Measurements from ENCODE around the gene TM2D1.

DNA sequence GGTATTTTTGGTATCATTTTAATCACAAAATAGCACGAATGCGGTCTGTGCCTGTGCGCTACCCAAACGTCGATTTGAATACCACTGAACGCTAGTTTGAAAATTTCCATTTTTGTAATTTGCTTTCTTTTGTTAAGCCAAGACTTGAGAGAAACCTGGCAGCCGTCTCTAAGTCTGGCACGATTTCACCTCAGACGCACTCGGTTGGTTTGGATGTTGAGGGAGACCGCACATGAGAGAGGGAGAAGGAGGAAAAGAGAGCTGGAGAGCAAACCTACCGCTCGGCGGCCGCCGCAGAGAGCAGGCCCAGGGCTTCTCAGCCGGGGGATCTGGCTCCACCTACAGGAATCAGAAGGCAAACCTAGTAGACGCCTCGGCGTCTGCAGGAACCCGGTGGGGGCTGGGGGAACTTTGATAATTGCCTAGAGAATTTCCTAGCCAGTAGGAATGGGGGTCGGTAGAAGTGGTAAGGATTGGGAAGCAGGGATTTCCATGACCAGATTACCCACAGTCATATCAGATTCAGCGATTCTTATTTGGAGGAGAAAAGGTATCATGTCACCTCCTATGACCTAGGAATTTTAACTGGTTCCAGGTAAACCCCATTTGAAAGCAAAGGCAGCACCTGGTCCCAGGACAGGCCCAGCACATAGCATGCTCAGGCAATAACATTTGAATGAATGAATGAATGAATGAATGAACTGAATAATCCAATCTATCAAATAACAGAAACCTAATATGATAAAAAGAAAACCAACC is 83.2 kb downstream of the TM2D1 start:
- TF ChIP-seq, protein P1, sequence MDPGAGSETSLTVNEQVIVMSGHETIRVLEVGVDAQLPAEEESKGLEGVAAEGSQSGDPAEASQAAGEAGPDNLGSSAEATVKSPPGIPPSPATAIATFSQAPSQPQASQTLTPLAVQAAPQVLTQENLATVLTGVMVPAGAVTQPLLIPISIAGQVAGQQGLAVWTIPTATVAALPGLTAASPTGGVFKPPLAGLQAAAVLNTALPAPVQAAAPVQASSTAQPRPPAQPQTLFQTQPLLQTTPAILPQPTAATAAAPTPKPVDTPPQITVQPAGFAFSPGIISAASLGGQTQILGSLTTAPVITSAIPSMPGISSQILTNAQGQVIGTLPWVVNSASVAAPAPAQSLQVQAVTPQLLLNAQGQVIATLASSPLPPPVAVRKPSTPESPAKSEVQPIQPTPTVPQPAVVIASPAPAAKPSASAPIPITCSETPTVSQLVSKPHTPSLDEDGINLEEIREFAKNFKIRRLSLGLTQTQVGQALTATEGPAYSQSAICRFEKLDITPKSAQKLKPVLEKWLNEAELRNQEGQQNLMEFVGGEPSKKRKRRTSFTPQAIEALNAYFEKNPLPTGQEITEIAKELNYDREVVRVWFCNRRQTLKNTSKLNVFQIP (CRISPR knock-in tag; IDR thresholded peaks at IDR 0.05; ENCODE audit: borderline replicate concordance, low read depth) = no peak
- TF ChIP-seq OSR1 (CRISPR knock-in tag; IDR thresholded peaks at IDR 0.05) (no peak), TCF4 (CRISPR knock-in tag; IDR thresholded peaks at IDR 0.05; ENCODE audit: borderline replicate concordance) (no peak)
- TF ChIP-seq, protein P2, sequence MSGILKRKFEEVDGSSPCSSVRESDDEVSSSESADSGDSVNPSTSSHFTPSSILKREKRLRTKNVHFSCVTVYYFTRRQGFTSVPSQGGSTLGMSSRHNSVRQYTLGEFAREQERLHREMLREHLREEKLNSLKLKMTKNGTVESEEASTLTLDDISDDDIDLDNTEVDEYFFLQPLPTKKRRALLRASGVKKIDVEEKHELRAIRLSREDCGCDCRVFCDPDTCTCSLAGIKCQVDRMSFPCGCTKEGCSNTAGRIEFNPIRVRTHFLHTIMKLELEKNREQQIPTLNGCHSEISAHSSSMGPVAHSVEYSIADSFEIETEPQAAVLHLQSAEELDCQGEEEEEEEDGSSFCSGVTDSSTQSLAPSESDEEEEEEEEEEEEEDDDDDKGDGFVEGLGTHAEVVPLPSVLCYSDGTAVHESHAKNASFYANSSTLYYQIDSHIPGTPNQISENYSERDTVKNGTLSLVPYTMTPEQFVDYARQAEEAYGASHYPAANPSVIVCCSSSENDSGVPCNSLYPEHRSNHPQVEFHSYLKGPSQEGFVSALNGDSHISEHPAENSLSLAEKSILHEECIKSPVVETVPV (CRISPR knock-in tag; IDR thresholded peaks at IDR 0.05) = no peak
- TF ChIP-seq, protein P3, sequence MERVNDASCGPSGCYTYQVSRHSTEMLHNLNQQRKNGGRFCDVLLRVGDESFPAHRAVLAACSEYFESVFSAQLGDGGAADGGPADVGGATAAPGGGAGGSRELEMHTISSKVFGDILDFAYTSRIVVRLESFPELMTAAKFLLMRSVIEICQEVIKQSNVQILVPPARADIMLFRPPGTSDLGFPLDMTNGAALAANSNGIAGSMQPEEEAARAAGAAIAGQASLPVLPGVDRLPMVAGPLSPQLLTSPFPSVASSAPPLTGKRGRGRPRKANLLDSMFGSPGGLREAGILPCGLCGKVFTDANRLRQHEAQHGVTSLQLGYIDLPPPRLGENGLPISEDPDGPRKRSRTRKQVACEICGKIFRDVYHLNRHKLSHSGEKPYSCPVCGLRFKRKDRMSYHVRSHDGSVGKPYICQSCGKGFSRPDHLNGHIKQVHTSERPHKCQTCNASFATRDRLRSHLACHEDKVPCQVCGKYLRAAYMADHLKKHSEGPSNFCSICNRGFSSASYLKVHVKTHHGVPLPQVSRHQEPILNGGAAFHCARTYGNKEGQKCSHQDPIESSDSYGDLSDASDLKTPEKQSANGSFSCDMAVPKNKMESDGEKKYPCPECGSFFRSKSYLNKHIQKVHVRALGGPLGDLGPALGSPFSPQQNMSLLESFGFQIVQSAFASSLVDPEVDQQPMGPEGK (CRISPR knock-in tag; IDR thresholded peaks at IDR 0.05; ENCODE audit: borderline replicate concordance) = no peak
- TF ChIP-seq, protein P4, sequence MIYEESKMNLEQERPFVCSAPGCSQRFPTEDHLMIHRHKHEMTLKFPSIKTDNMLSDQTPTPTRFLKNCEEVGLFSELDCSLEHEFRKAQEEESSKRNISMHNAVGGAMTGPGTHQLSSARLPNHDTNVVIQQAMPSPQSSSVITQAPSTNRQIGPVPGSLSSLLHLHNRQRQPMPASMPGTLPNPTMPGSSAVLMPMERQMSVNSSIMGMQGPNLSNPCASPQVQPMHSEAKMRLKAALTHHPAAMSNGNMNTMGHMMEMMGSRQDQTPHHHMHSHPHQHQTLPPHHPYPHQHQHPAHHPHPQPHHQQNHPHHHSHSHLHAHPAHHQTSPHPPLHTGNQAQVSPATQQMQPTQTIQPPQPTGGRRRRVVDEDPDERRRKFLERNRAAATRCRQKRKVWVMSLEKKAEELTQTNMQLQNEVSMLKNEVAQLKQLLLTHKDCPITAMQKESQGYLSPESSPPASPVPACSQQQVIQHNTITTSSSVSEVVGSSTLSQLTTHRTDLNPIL (CRISPR knock-in tag; IDR thresholded peaks at IDR 0.05; ENCODE audit: low read depth) = no peak
